Stimulated activated memory B cell treated with anti-CD40 and anti-IgM and Interleukin-4, amounts not matched to agents 10 μg/mL and 1 μg/mL and 100 μg/mL, for 72 hours (primary cell): ENCODE measurements around the gene NBPF9.
"Not testable (repeated sequence)": the region's sequence is repeated elsewhere in the genome, so short reads cannot be mapped to it uniquely, and the experiment has no call there.

Experiments used
- ATAC-seq: fragments of 150-1000 bp; cut with Tn5 transposase; 2 replicates; pipeline ENCODE4 v1.10.0; 2021
- H3K27ac Mint-ChIP-seq: one replicate; pipeline ENCODE4 v1.8.0; 2022; ENCODE audit warnings: mild to moderate bottlenecking, mixed read lengths
- H3K27me3 Mint-ChIP-seq: one replicate; pipeline ENCODE4 v1.8.0; 2022; ENCODE audit warnings: mixed read lengths
- H3K36me3 Mint-ChIP-seq: one replicate; pipeline ENCODE4 v1.8.0; 2022; ENCODE audit warnings: mixed read lengths
- H3K4me1 Mint-ChIP-seq: one replicate; pipeline ENCODE4 v1.8.0; 2022; ENCODE audit warnings: mixed read lengths
- H3K4me3 Mint-ChIP-seq: one replicate; pipeline ENCODE4 v1.8.0; 2022; ENCODE audit warnings: mild to moderate bottlenecking, moderate library complexity, mixed read lengths
- H3K9me3 Mint-ChIP-seq: one replicate; pipeline ENCODE4 v1.8.0; 2022; ENCODE audit warnings: mixed read lengths

The NBPF9 gene

GRCh38 chr1:149103109-149104081 is at the start of gene NBPF9:
NBPF9 (minus strand) TSS chr1:149103551; CDS start chr1:149082139, 21,412 bp downstream.
- H3K27me3 Mint-ChIP-seq, H3K4me1 Mint-ChIP-seq, H3K36me3 Mint-ChIP-seq, H3K9me3 Mint-ChIP-seq: not testable (repeated sequence)
- Mint-ChIP-seq H3K27ac (peak within 1 kb of the TSS; percentile 87), H3K4me3 (peak within 1 kb of the TSS; percentile 86)
- ATAC-seq, result peak; percentile 99

GRCh38 chr1:149149909-149150308 is 46.6 kb upstream of the NBPF9 start:
- ATAC-seq, H3K4me1 Mint-ChIP-seq, H3K9me3 Mint-ChIP-seq, H3K4me3 Mint-ChIP-seq, H3K27me3 Mint-ChIP-seq, H3K27ac Mint-ChIP-seq, H3K36me3 Mint-ChIP-seq: not testable (repeated sequence)

GRCh38 chr1:149137585-149137984 is 34.2 kb upstream of the NBPF9 start:
- ATAC-seq, H3K27ac Mint-ChIP-seq, H3K27me3 Mint-ChIP-seq: not testable (repeated sequence)

GRCh38 chr1:149130938-149131337 is 27.6 kb upstream of the NBPF9 start:
- ATAC-seq, H3K9me3 Mint-ChIP-seq, H3K36me3 Mint-ChIP-seq, H3K4me3 Mint-ChIP-seq, H3K4me1 Mint-ChIP-seq, H3K27me3 Mint-ChIP-seq: not testable (repeated sequence)
- peak overlapping the region; percentile 64 for H3K27ac Mint-ChIP-seq

More at GRCh38 chr1:149137585-149137984, 34.2 kb upstream of the NBPF9 start:
- H3K4me3 Mint-ChIP-seq, H3K4me1 Mint-ChIP-seq, H3K36me3 Mint-ChIP-seq, H3K9me3 Mint-ChIP-seq: not testable (repeated sequence)

- H3K27me3 Mint-ChIP-seq, ATAC-seq, H3K4me1 Mint-ChIP-seq, H3K27ac Mint-ChIP-seq, H3K9me3 Mint-ChIP-seq, H3K36me3 Mint-ChIP-seq, H3K4me3 Mint-ChIP-seq: not testable (repeated sequence)
Measured at GRCh38 chr1:149129245-149129644, 25.9 kb upstream of the NBPF9 start.

- not testable (repeated sequence) for H3K4me1 Mint-ChIP-seq, H3K4me3 Mint-ChIP-seq, H3K9me3 Mint-ChIP-seq, H3K36me3 Mint-ChIP-seq, H3K27me3 Mint-ChIP-seq, H3K27ac Mint-ChIP-seq, ATAC-seq
Measured at GRCh38 chr1:149126555-149127145, 23.3 kb upstream of the NBPF9 start.

GRCh38 chr1:149123948-149124926 is 20.9 kb upstream of the NBPF9 start:
- H3K36me3 Mint-ChIP-seq, H3K4me1 Mint-ChIP-seq, H3K27ac Mint-ChIP-seq, H3K9me3 Mint-ChIP-seq, H3K27me3 Mint-ChIP-seq, ATAC-seq, H3K4me3 Mint-ChIP-seq: not testable (repeated sequence)

GRCh38 chr1:149112828-149113227 is 9.5 kb upstream of the NBPF9 start:
- H3K27me3 Mint-ChIP-seq, H3K4me3 Mint-ChIP-seq, H3K27ac Mint-ChIP-seq, H3K36me3 Mint-ChIP-seq, ATAC-seq, H3K4me1 Mint-ChIP-seq, H3K9me3 Mint-ChIP-seq: not testable (repeated sequence)

GRCh38 chr1:149110343-149110742 is 7.0 kb upstream of the NBPF9 start:
- H3K4me1 Mint-ChIP-seq, H3K9me3 Mint-ChIP-seq, H3K27me3 Mint-ChIP-seq, ATAC-seq, H3K27ac Mint-ChIP-seq, H3K4me3 Mint-ChIP-seq, H3K36me3 Mint-ChIP-seq: not testable (repeated sequence)

- H3K27me3 Mint-ChIP-seq, H3K4me1 Mint-ChIP-seq, H3K27ac Mint-ChIP-seq, H3K36me3 Mint-ChIP-seq, H3K9me3 Mint-ChIP-seq: not testable (repeated sequence)
- H3K4me3 Mint-ChIP-seq, result peak overlapping the region; percentile 39
- ATAC-seq, result peak; percentile 68
Measured at GRCh38 chr1:149102574-149102973, 777 bp downstream of the NBPF9 start.

- H3K27me3 Mint-ChIP-seq, H3K4me1 Mint-ChIP-seq, H3K9me3 Mint-ChIP-seq, H3K36me3 Mint-ChIP-seq, H3K27ac Mint-ChIP-seq, ATAC-seq, H3K4me3 Mint-ChIP-seq: not testable (repeated sequence)
Measured at GRCh38 chr1:149098276-149098675, 5.1 kb downstream of the NBPF9 start.

GRCh38 chr1:149093155-149093554 is 10.2 kb downstream of the NBPF9 start:
- not testable (repeated sequence) for H3K4me3 Mint-ChIP-seq, H3K27me3 Mint-ChIP-seq, H3K27ac Mint-ChIP-seq, H3K36me3 Mint-ChIP-seq, ATAC-seq, H3K9me3 Mint-ChIP-seq, H3K4me1 Mint-ChIP-seq

- not testable (repeated sequence) for ATAC-seq, H3K9me3 Mint-ChIP-seq, H3K4me1 Mint-ChIP-seq, H3K4me3 Mint-ChIP-seq, H3K27me3 Mint-ChIP-seq, H3K27ac Mint-ChIP-seq, H3K36me3 Mint-ChIP-seq
Measured at GRCh38 chr1:149075505-149076127, 27.7 kb downstream of the NBPF9 start.

GRCh38 chr1:149064611-149065010 is 38.7 kb downstream of the NBPF9 start:
- not testable (repeated sequence) for H3K27ac Mint-ChIP-seq, H3K9me3 Mint-ChIP-seq, ATAC-seq, H3K4me1 Mint-ChIP-seq, H3K27me3 Mint-ChIP-seq
- Mint-ChIP-seq H3K36me3 (peaks cover 18% of the 10 kb centered on the region), H3K4me3 (peak overlapping the region; percentile 18)

GRCh38 chr1:149043056-149043455 is 60.3 kb downstream of the NBPF9 start:
- not testable (repeated sequence) for H3K4me1 Mint-ChIP-seq, ATAC-seq, H3K36me3 Mint-ChIP-seq, H3K27me3 Mint-ChIP-seq, H3K9me3 Mint-ChIP-seq, H3K4me3 Mint-ChIP-seq, H3K27ac Mint-ChIP-seq
